ENCODE data around the gene TMEFF2.
"Not testable (repeated sequence)": the region's sequence is repeated elsewhere in the genome, so short reads cannot be mapped to it uniquely, and the experiment has no call there.

The TMEFF2 gene

GRCh38 chr2:191931329-191931728 is 263.4 kb downstream of the TMEFF2 start:
- no peak for DNase-seq (ENCODE audit: low spot score)

- no peak for DNase-seq (ENCODE audit: low spot score)
Observed at GRCh38 chr2:191930205-191930604, 264.5 kb downstream of the TMEFF2 start.

GRCh38 chr2:191929288-191929687 is 265.4 kb downstream of the TMEFF2 start:
- no peak for DNase-seq (ENCODE audit: low spot score)

- no peak for DNase-seq (ENCODE audit: low spot score)
Observed at GRCh38 chr2:191927991-191928390, 266.7 kb downstream of the TMEFF2 start.

GRCh38 chr2:191927319-191927867 is 267.3 kb downstream of the TMEFF2 start:
- DNase-seq (ENCODE audit: low spot score): no peak

- no peak for DNase-seq (ENCODE audit: low spot score)
Observed at GRCh38 chr2:191926671-191927070, 268.1 kb downstream of the TMEFF2 start.

- no peak for DNase-seq (ENCODE audit: low spot score)
Observed at GRCh38 chr2:191923652-191923997, 271.1 kb downstream of the TMEFF2 start.

GRCh38 chr2:191922736-191923651 is 271.7 kb downstream of the TMEFF2 start:
- no peak for DNase-seq (ENCODE audit: low spot score)

GRCh38 chr2:191921650-191922049 is 273.1 kb downstream of the TMEFF2 start:
- not testable (repeated sequence) for DNase-seq (ENCODE audit: low spot score)

- DNase-seq (ENCODE audit: low spot score): no peak
Observed at GRCh38 chr2:191920502-191920901, 274.2 kb downstream of the TMEFF2 start.

- no peak for DNase-seq (ENCODE audit: low spot score)
Observed at GRCh38 chr2:191917967-191918651, 276.6 kb downstream of the TMEFF2 start.

GRCh38 chr2:191917430-191917881 is 277.3 kb downstream of the TMEFF2 start:
- DNase-seq (ENCODE audit: low spot score): no peak

GRCh38 chr2:191916826-191917225 is 277.9 kb downstream of the TMEFF2 start:
- no peak for DNase-seq (ENCODE audit: low spot score)

- DNase-seq (ENCODE audit: low spot score): no peak
Observed at GRCh38 chr2:191915750-191916149, 279.0 kb downstream of the TMEFF2 start.

GRCh38 chr2:191913796-191914195 is 280.9 kb downstream of the TMEFF2 start:
- DNase-seq (ENCODE audit: low spot score): no peak

- no peak for DNase-seq (ENCODE audit: low spot score)
Observed at GRCh38 chr2:191912764-191913163, 282.0 kb downstream of the TMEFF2 start.

- no peak for DNase-seq (ENCODE audit: low spot score)
Observed at GRCh38 chr2:191910518-191910917, 284.2 kb downstream of the TMEFF2 start.

GRCh38 chr2:191908874-191909273 is 285.9 kb downstream of the TMEFF2 start:
- DNase-seq (ENCODE audit: low spot score): no peak

GRCh38 chr2:191907545-191907944 is 287.2 kb downstream of the TMEFF2 start:
- no peak for DNase-seq (ENCODE audit: low spot score)

- no peak for DNase-seq (ENCODE audit: low spot score)
Observed at GRCh38 chr2:191907091-191907490, 287.6 kb downstream of the TMEFF2 start.

- DNase-seq (ENCODE audit: low spot score): no peak
Observed at GRCh38 chr2:191905336-191905735, 289.4 kb downstream of the TMEFF2 start.

GRCh38 chr2:191901031-191901430 is 293.7 kb downstream of the TMEFF2 start:
- no peak for DNase-seq (ENCODE audit: low spot score)

GRCh38 chr2:191899410-191899809 is 295.3 kb downstream of the TMEFF2 start:
- no peak for DNase-seq (ENCODE audit: low spot score)

Measured in pons (tissue), 1 donor.